OCI-LY1 (cell line): ENCODE data around the gene SMIM7.

ENCODE experiments used
- H2AFZ ChIP-seq: fragments of 200-600 bp; sonication (generic), shearing (Covaris generic); 2 replicates; pipeline ENCODE4 v1.6.0; 2014; ENCODE audit warnings: antibody characterized with exemption, mild to moderate bottlenecking, low read length
- H3F3A ChIP-seq: fragments of 200-600 bp; sonication (generic), shearing (Covaris generic); 2 replicates; pipeline ENCODE4 v1.6.0; 2014; ENCODE audit warnings: mild to moderate bottlenecking, antibody characterized with exemption, low read length, moderate library complexity; ENCODE audit not compliant: insufficient read depth
- H3K27ac ChIP-seq: fragments of 200-600 bp; sonication (generic); 2 replicates; pipeline ENCODE4 v1.5.1; 2014; ENCODE audit warnings: low read length, mixed run types, mild to moderate bottlenecking, low read depth; ENCODE audit not compliant: poor library complexity, severe bottlenecking
- H3K27me3 ChIP-seq: fragments of 200-600 bp; sonication (generic); 2 replicates; pipeline ENCODE4 v1.6.0; 2014; ENCODE audit warnings: antibody characterized with exemption, mild to moderate bottlenecking, low read length, moderate library complexity; ENCODE audit not compliant: insufficient read depth
- H3K36me3 ChIP-seq: fragments of 200-600 bp; sonication (generic); 2 replicates; pipeline ENCODE4 v1.6.1; 2014; ENCODE audit warnings: mild to moderate bottlenecking, antibody characterized with exemption, low read length, moderate library complexity, mixed read lengths; ENCODE audit not compliant: insufficient read depth
- H3K4me1 ChIP-seq: fragments of 200-600 bp; sonication (generic); 2 replicates; pipeline ENCODE4 v1.5.1; 2014; ENCODE audit warnings: mild to moderate bottlenecking, low read length, moderate library complexity; ENCODE audit not compliant: insufficient read depth, severe bottlenecking
- H3K4me2 ChIP-seq: fragments of 200-600 bp; sonication (generic), shearing (Covaris generic); 2 replicates; pipeline ENCODE4 v1.6.1; 2014; ENCODE audit warnings: low read length
- H3K4me3 ChIP-seq: fragments of 200-600 bp; sonication (generic); 2 replicates; pipeline ENCODE4 v1.5.1; 2014; ENCODE audit warnings: low read length, low read depth, mild to moderate bottlenecking, mixed read lengths; ENCODE audit not compliant: poor library complexity, severe bottlenecking
- H3K79me2 ChIP-seq: fragments of 200-600 bp; shearing (Covaris generic); 2 replicates; pipeline ENCODE4 v1.6.1; 2016; ENCODE audit warnings: mixed run types, low read length, mixed read lengths; ENCODE audit not compliant: insufficient read depth
- H3K9ac ChIP-seq: fragments of 200-600 bp; sonication (generic), shearing (Covaris generic); 2 replicates; pipeline ENCODE4 v1.6.1; 2014; ENCODE audit warnings: mild to moderate bottlenecking, low read length, mixed read lengths
- H3K9me2 ChIP-seq: fragments of 200-600 bp; sonication (generic), shearing (Covaris generic); 2 replicates; pipeline ENCODE4 v1.6.1; 2014; ENCODE audit warnings: low read depth, mild to moderate bottlenecking, low read length, mixed read lengths
- H3K9me3 ChIP-seq: fragments of 200-600 bp; shearing (Covaris generic); 2 replicates; pipeline ENCODE4 v1.6.1; 2014; ENCODE audit warnings: low read length, mixed read lengths
- H4K20me1 ChIP-seq: fragments of 200-600 bp; sonication (generic), shearing (Covaris generic); 2 replicates; pipeline ENCODE4 v1.6.0; 2016; ENCODE audit warnings: mild to moderate bottlenecking, low read length; ENCODE audit not compliant: insufficient read depth
- CTCF ChIP-seq: fragments of 200-600 bp; sonication (generic), shearing (Covaris generic); IDR thresholded peaks from 2 replicates; pipeline ENCODE4 v1.5.1; 2017; ENCODE audit warnings: mild to moderate bottlenecking, antibody characterized with exemption, low read length, moderate library complexity, mixed read lengths
- EZH2 ChIP-seq: fragments of 200-600 bp; sonication (generic), shearing (Covaris generic); IDR thresholded peaks from 2 replicates; pipeline ENCODE4 v1.8.0; 2017; ENCODE audit warnings: borderline replicate concordance, mixed run types, mild to moderate bottlenecking, antibody characterized with exemption, low read length, moderate library complexity, mixed read lengths

Gene SMIM7

GRCh38 chr19:16659832-16660708 is at the start of gene SMIM7:
SMIM7 (minus strand) TSS chr19:16660144; CDS start chr19:16660110, 34 bp downstream.
- H3K4me3 ChIP-seq, result peak within 1 kb of the TSS; percentile 84
- H3K4me1 ChIP-seq, result peaks cover 32% of the 10 kb centered on the region
- H3K79me2 ChIP-seq, result peaks cover 23% of the 10 kb centered on the region
- H3K9ac ChIP-seq, result peak within 1 kb of the TSS; percentile 85
- no peak within 1 kb of the TSS for H2AFZ ChIP-seq
- H4K20me1 ChIP-seq, result peaks cover 2% of the 10 kb centered on the region; the same call in 1 of the 2 replicates
- H3K27ac ChIP-seq, result peak within 1 kb of the TSS; percentile 88
- peaks cover 37% of the 10 kb centered on the region for H3K36me3 ChIP-seq
- H3F3A ChIP-seq, result no peaks in the 10 kb centered on the region
- TF ChIP-seq EZH2 (no peak), CTCF (peak; percentile 45; the same call in 1 of the 2 replicates)
- no peaks in the 10 kb centered on the region for H3K27me3 ChIP-seq
- H3K9me3 ChIP-seq, result no peaks in the 10 kb centered on the region
- no peaks in the 10 kb centered on the region for H3K9me2 ChIP-seq
- peak within 1 kb of the TSS; percentile 94 for H3K4me2 ChIP-seq

GRCh38 chr19:16703677-16704076 is 43.7 kb upstream of the SMIM7 start:
- H2AFZ ChIP-seq, result no peak overlapping the region
- H3K79me2 ChIP-seq, result no peaks in the 10 kb centered on the region
- H3K9ac ChIP-seq, result no peak overlapping the region
- no peak overlapping the region for H3K27ac ChIP-seq
- H3K9me3 ChIP-seq, result no peaks in the 10 kb centered on the region
- H4K20me1 ChIP-seq, result no peaks in the 10 kb centered on the region
- no peak for TF ChIP-seq CTCF
- no peak for TF ChIP-seq EZH2
- H3K4me3 ChIP-seq, result no peak overlapping the region
- no peaks in the 10 kb centered on the region for H3K9me2 ChIP-seq
- no peaks in the 10 kb centered on the region for H3K36me3 ChIP-seq
- no peak overlapping the region for H3K4me2 ChIP-seq
- H3F3A ChIP-seq, result no peaks in the 10 kb centered on the region
- no peaks in the 10 kb centered on the region for H3K27me3 ChIP-seq
- no peaks in the 10 kb centered on the region for H3K4me1 ChIP-seq

GRCh38 chr19:16702123-16702522 is 42.2 kb upstream of the SMIM7 start:
- TF ChIP-seq EZH2 (no peak), CTCF (no peak)
- Histone ChIP-seq H3K9me3 (no peaks in the 10 kb centered on the region), H3K9ac (no peak overlapping the region), H3K9me2 (no peaks in the 10 kb centered on the region), H3K4me1 (no peaks in the 10 kb centered on the region), H3K4me3 (no peak overlapping the region), H3K27ac (no peak overlapping the region), H2AFZ (no peak overlapping the region), H3F3A (no peaks in the 10 kb centered on the region), H3K36me3 (no peaks in the 10 kb centered on the region), H3K4me2 (no peak overlapping the region), H3K27me3 (0 out of 2 replicates have a peak, but pooled peaks cover 4% of the 10 kb centered on the region), H4K20me1 (no peaks in the 10 kb centered on the region), H3K79me2 (no peaks in the 10 kb centered on the region)
